GM10248 (cell line): ENCODE data around the gene ARHGAP19.
"Not testable (repeated sequence)": the region's sequence is repeated elsewhere in the genome, so short reads cannot be mapped to it uniquely, and the experiment has no call there.

Source experiments
- CTCF ChIA-PET: fragments of 300-600 bp; sonication (Branson Sonifier 250); formaldehyde crosslinking; extraction: SDS; loops from one replicate; lab custom pipeline; 2021; ENCODE audit warnings: antibody characterized with exemption; lab: Yijun Ruan, JAX
- POLR2A ChIA-PET: fragments of 350-650 bp; sonication (Branson Sonifier 250); formaldehyde crosslinking; extraction: SDS; loops from one replicate; lab custom pipeline; 2020; ENCODE audit warnings: antibody characterized with exemption; lab: Yijun Ruan, JAX
- DNase-seq: peaks from one replicate; pipeline ENCODE4 v3.0.0; 2012; ENCODE audit errors: extremely low spot score
- TF ChIP-seq, protein P1 (sequence below): IDR thresholded peaks from 2 replicates; pipeline ENCODE4 v1.5.1; 2012; ENCODE audit warnings: mild to moderate bottlenecking, low read depth; ENCODE audit errors: extremely low read depth, missing control alignments, control extremely low read depth

The ARHGAP19 gene

DNA sequence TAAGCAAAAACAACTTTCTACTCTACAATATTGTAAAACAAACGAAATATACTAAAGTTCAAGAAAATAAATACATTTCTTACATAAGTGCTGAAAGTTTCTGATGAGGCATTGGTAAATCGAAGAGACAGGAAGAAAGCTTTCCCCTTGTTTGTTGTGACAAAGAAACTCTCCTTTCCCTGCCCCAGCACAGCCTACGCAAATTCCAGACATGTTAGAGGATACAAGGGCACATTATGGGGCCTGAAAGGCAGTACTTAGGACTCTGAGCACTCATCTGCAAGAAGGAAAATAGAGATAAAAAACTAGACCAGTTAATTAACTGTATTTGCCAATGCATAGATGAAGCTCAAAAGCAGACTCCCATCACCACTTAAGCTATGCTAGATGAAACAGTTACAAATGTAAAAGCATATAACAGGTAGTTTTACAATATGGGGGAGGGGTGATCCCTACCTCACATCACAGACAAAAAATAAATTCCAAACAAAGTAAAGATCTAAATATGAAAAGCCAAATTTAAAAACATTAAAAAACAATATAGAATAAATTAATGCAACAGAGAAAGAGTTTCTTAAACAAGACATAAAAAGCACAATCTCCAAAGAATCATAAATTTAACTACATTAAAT is 21.8 kb downstream of the ARHGAP19 start:
- TF ChIP-seq, protein P1, sequence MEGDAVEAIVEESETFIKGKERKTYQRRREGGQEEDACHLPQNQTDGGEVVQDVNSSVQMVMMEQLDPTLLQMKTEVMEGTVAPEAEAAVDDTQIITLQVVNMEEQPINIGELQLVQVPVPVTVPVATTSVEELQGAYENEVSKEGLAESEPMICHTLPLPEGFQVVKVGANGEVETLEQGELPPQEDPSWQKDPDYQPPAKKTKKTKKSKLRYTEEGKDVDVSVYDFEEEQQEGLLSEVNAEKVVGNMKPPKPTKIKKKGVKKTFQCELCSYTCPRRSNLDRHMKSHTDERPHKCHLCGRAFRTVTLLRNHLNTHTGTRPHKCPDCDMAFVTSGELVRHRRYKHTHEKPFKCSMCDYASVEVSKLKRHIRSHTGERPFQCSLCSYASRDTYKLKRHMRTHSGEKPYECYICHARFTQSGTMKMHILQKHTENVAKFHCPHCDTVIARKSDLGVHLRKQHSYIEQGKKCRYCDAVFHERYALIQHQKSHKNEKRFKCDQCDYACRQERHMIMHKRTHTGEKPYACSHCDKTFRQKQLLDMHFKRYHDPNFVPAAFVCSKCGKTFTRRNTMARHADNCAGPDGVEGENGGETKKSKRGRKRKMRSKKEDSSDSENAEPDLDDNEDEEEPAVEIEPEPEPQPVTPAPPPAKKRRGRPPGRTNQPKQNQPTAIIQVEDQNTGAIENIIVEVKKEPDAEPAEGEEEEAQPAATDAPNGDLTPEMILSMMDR = no peak
- ChIA-PET POLR2A (no interaction called here), CTCF (interaction anchor here (0.9 to 6.2 kb wide), 2 partner anchors 8 to 16 kb away, joined by 3 to 38 read pairs; no protein-coding TSS in a partner anchor)

GRCh38 chr10:97267671-97268070 is 24.8 kb downstream of the ARHGAP19 start:
- ChIA-PET CTCF (interaction anchor here (1.6 to 6.2 kb wide), 3 partner anchors 11 to 57 kb away, joined by 3 to 38 read pairs (median 6); no protein-coding TSS in a partner anchor), POLR2A (no interaction called here)
- TF ChIP-seq, protein P1 = no peak
- no peak for DNase-seq

More for the DNA sequence above, 21.8 kb downstream of the ARHGAP19 start:
- DNase-seq = no peak

DNA sequence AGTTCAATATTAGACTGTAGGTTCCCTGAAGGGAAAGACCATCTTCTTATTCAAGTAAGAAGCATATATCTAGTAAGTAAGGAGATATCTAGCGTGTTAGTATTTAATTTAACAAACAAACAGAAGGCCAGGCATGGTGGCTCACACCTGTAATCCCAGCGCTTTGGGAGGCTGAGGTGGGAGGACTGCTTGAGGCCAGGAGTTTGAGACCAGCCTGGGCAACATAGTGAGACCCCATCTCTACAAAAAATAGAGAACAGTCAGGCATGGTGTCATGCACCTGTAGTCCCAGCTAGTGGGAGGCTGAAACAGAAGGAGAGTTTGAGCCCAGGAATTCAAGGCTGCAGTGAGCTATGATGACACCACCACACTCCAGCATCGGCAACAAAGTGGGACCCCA is 27.3 kb downstream of the ARHGAP19 start:
- POLR2A ChIA-PET = not testable (repeated sequence)
- CTCF ChIA-PET = interaction anchor here (1.6 to 6.2 kb wide), 2 partner anchors 14 to 17 kb away, joined by 3 to 38 read pairs; no protein-coding TSS in a partner anchor

DNA sequence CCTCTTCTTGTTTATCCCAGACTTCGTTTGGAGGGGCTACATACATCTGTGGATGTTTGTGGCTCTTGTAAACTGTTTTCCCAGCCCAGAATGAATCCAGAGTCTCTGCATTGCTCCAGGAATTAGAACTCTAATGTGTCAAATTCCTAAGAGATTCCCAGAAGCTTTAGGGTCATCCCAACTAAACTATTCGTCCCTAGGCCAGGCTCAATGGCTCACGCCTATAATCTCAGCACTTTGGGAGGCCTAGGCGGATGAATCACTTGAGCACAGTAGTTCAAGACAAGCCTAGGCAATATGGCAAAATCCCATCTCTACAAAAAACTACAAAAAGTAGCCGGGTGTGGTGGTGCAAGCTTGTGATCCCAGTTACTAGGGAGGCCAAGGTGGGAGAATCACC is 28.5 kb downstream of the ARHGAP19 start:
- DNase-seq = no peak
- CTCF ChIA-PET = interaction anchor here (1.3 to 1.5 kb wide), 2 partner anchors 15 to 18 kb away, joined by 3 to 5 read pairs; no protein-coding TSS in a partner anchor
- TF ChIP-seq, protein P1 = no peak
- POLR2A ChIA-PET = no interaction called here

More for the DNA sequence above, 27.3 kb downstream of the ARHGAP19 start:
- DNase-seq = not testable (repeated sequence)

- DNase-seq = no peak
- CTCF ChIA-PET = interaction anchor here (1.2 to 1.6 kb wide), 2 partner anchors 13 to 16 kb away, joined by 4 read pairs; no protein-coding TSS in a partner anchor
- POLR2A ChIA-PET = no interaction called here
- TF ChIP-seq, protein P1 = no peak
These were observed 30.8 kb downstream of the ARHGAP19 start for GRCh38 chr10:97261656-97262055.

GRCh38 chr10:97261183-97261582 is 31.3 kb downstream of the ARHGAP19 start:
- ChIA-PET CTCF (interaction anchor here (1.2 to 1.6 kb wide), 2 partner anchors 12 to 16 kb away, joined by 4 read pairs; no protein-coding TSS in a partner anchor), POLR2A (no interaction called here)
- TF ChIP-seq, protein P1 = no peak
- no peak for DNase-seq

DNA sequence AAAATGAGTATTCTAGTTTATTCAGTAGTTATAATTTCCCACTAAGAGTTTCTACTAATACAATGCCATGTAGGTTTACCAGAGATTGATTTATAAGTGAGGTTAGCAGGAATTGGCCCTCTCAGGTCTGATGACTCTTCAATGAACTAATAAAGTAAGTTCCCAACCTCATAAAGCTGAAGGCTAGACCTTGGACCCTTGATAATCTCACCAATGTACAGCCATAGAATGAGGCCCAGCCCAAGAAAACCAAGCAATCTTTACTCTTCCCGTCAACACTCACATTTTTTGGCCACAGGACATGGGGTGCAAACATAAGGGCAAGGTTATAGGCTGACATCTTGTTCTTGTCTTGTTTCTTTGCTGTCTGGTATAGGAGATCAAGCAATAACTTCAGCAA is 33.3 kb downstream of the ARHGAP19 start:
- ChIA-PET POLR2A (no interaction called here), CTCF (interaction anchor here (1.2 to 2.0 kb wide), 2 partner anchors 24 to 178 kb away, joined by 3 to 4 read pairs; no protein-coding TSS in a partner anchor)
- TF ChIP-seq, protein P1 = no peak
- no peak for DNase-seq
